Measurements from ENCODE around the gene TMEM178B. TPM values are rescaled to one million over a fixed set of nuclear protein-coding genes. Genes with fewer than 3 reads are reported as not detected.

Gene TMEM178B
- polyA plus RNA-seq, 2 of the 4 experiments (the other 2 are of a cell fraction), result 0.88 to 0.93 TPM

DNA sequence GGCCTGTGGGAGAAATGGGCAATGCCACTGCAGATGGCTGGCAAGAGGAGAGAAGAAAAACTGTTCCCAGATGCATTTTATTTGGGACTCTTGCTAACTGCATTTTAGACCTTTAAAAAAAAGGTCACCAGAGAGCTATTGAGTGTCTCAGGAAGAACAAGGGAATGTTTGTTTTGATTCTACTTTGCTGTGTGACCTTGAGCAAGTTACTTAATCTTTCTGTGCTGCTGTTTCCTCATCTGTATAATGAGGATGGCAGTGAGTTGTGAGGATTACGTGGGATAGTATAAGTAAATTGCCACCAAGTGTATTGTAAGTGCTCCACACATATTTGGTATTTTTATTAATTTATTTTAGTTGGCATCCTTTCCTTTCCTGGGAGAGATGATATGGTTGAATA lies 335.4 kb downstream of the TMEM178B start:
- 17% methylated on average over 1 of the region's 1 CpG for WGBS (ENCODE audit: missing lambda C conversion rate)
- ATAC-seq (no peak), DNase-seq (ENCODE audit: low read depth in 1 of 2, low spot score in 1 of 2) (no peak), FAIRE-seq (no peak)
- ChIA-PET CTCF (no interaction called here), POLR2A (no interaction called here)
- Histone ChIP-seq H3K4me1 (no peaks in the 10 kb centered on the region), H3K27ac (no peak overlapping the region), H3K9me3 (no peaks in the 10 kb centered on the region), H3K4me2 (no peak overlapping the region), H3K4me3 (no peak overlapping the region)
- TF ChIP-seq RNF2 (IDR thresholded peaks at IDR 0.05; ENCODE audit: borderline replicate concordance, low read depth) (no peak), CBX2 (IDR thresholded peaks at IDR 0.05; ENCODE audit: borderline replicate concordance, low read depth) (no peak), MAZ (IDR thresholded peaks at IDR 0.05; ENCODE audit: borderline replicate concordance, low read depth, low read length) (no peak), HOXB5 (CRISPR knock-in tag; IDR thresholded peaks at IDR 0.05) (no peak), JUNB (IDR thresholded peaks at IDR 0.05) (no peak), HDAC2 (IDR thresholded peaks at IDR 0.05) (no peak), BHLHE40 (IDR thresholded peaks at IDR 0.05; ENCODE audit: low read depth, low read length) (no peak), ESRRA (IDR thresholded peaks at IDR 0.05; ENCODE audit: borderline replicate concordance, low read length) (no peak), JUN (IDR thresholded peaks at IDR 0.05) (no peak), EHF (CRISPR knock-in tag; IDR thresholded peaks at IDR 0.05) (no peak), CBX8 (IDR thresholded peaks at IDR 0.05) (no peak), GATA3 (IDR thresholded peaks at IDR 0.05; ENCODE audit: borderline replicate concordance) (no peak), NPAS2 (CRISPR knock-in tag; IDR thresholded peaks at IDR 0.05; ENCODE audit: borderline replicate concordance) (no peak)
- TF ChIP-seq, protein P1, sequence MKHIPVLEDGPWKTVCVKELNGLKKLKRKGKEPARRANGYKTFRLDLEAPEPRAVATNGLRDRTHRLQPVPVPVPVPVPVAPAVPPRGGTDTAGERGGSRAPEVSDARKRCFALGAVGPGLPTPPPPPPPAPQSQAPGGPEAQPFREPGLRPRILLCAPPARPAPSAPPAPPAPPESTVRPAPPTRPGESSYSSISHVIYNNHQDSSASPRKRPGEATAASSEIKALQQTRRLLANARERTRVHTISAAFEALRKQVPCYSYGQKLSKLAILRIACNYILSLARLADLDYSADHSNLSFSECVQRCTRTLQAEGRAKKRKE (CRISPR knock-in tag; IDR thresholded peaks at IDR 0.05; ENCODE audit: low read depth), result no peak
- TF ChIP-seq, protein P2, sequence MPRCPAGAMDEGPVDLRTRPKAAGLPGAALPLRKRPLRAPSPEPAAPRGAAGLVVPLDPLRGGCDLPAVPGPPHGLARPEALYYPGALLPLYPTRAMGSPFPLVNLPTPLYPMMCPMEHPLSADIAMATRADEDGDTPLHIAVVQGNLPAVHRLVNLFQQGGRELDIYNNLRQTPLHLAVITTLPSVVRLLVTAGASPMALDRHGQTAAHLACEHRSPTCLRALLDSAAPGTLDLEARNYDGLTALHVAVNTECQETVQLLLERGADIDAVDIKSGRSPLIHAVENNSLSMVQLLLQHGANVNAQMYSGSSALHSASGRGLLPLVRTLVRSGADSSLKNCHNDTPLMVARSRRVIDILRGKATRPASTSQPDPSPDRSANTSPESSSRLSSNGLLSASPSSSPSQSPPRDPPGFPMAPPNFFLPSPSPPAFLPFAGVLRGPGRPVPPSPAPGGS (IDR thresholded peaks at IDR 0.05), result no peak
- TF ChIP-seq, protein P3, sequence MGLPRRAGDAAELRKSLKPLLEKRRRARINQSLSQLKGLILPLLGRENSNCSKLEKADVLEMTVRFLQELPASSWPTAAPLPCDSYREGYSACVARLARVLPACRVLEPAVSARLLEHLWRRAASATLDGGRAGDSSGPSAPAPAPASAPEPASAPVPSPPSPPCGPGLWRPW (IDR thresholded peaks at IDR 0.05), result no peak
- TF ChIP-seq, protein P4, sequence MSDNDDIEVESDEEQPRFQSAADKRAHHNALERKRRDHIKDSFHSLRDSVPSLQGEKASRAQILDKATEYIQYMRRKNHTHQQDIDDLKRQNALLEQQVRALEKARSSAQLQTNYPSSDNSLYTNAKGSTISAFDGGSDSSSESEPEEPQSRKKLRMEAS (IDR thresholded peaks at IDR 0.05), result no peak
- TF ChIP-seq, protein P5, sequence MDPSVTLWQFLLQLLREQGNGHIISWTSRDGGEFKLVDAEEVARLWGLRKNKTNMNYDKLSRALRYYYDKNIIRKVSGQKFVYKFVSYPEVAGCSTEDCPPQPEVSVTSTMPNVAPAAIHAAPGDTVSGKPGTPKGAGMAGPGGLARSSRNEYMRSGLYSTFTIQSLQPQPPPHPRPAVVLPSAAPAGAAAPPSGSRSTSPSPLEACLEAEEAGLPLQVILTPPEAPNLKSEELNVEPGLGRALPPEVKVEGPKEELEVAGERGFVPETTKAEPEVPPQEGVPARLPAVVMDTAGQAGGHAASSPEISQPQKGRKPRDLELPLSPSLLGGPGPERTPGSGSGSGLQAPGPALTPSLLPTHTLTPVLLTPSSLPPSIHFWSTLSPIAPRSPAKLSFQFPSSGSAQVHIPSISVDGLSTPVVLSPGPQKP (IDR thresholded peaks at IDR 0.05; ENCODE audit: low read depth, low read length), result no peak
- TF ChIP-seq, protein P6, sequence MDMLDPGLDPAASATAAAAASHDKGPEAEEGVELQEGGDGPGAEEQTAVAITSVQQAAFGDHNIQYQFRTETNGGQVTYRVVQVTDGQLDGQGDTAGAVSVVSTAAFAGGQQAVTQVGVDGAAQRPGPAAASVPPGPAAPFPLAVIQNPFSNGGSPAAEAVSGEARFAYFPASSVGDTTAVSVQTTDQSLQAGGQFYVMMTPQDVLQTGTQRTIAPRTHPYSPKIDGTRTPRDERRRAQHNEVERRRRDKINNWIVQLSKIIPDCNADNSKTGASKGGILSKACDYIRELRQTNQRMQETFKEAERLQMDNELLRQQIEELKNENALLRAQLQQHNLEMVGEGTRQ (IDR thresholded peaks at IDR 0.05), result no peak

DNA sequence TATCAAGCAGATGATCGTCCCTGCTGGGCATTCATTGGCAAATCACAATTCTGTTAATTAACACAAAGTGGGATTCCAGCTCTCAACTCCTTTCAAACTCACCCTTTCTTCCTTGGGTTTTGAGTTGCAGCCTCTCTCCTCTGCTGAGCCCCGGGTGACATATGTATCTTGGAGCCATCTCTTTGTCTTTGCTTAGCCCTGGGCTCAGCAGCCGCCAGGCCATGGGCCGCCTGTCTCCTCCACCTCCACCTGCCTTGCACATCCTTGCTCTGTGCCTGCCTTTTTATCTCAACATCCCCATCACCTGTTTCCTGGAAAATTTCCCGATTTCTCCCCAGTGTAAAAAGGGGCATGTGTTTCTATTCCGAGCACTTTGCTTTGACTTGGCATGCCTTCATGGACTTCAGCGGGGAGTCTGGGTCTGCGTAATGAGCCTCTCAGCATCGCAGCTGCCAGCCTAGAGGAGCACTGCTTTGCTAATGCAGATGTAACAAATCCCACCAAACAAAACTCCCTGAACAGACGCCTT lies 336.0 kb downstream of the TMEM178B start:
- CTCF ChIA-PET, result no interaction called here
- TF ChIP-seq TP53 (CRISPR knock-in tag; IDR thresholded peaks at IDR 0.05) (no peak), EHMT2 (IDR thresholded peaks at IDR 0.05; ENCODE audit: low read depth) (no peak), SMC3 (IDR thresholded peaks at IDR 0.05) (no peak), CBX8 (IDR thresholded peaks at IDR 0.05) (no peak), EP300 (IDR thresholded peaks at IDR 0.05) (no peak)
- TF ChIP-seq, protein P3 (IDR thresholded peaks at IDR 0.05), result no peak
- TF ChIP-seq, protein P7, sequence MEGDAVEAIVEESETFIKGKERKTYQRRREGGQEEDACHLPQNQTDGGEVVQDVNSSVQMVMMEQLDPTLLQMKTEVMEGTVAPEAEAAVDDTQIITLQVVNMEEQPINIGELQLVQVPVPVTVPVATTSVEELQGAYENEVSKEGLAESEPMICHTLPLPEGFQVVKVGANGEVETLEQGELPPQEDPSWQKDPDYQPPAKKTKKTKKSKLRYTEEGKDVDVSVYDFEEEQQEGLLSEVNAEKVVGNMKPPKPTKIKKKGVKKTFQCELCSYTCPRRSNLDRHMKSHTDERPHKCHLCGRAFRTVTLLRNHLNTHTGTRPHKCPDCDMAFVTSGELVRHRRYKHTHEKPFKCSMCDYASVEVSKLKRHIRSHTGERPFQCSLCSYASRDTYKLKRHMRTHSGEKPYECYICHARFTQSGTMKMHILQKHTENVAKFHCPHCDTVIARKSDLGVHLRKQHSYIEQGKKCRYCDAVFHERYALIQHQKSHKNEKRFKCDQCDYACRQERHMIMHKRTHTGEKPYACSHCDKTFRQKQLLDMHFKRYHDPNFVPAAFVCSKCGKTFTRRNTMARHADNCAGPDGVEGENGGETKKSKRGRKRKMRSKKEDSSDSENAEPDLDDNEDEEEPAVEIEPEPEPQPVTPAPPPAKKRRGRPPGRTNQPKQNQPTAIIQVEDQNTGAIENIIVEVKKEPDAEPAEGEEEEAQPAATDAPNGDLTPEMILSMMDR (IDR thresholded peaks at IDR 0.05), result no peak
- DNase-seq (ENCODE audit: low read depth in 1 of 2, low spot score in 1 of 2), result no peak
- H3K9me3 ChIP-seq, result no peaks in the 10 kb centered on the region
- no peak for ATAC-seq
- FAIRE-seq, result no peak
- POLR2A ChIA-PET, result no interaction called here
- 39% methylated on average over 10 of the region's 10 CpGs for WGBS (ENCODE audit: missing lambda C conversion rate)
- H3K4me3 ChIP-seq, result no peak overlapping the region
- H3K4me2 ChIP-seq, result no peak overlapping the region
- H3K4me1 ChIP-seq, result no peaks in the 10 kb centered on the region
- no peak overlapping the region for H3K27ac ChIP-seq

All from A549 (cell line).